Measurements from ENCODE around the gene ZNF319. TPM values are rescaled to one million over a fixed set of nuclear protein-coding genes. Genes with fewer than 3 reads are reported as not detected.

The ZNF319 gene
- total and polyA plus RNA-seq, 8 donors = 1.4 to 11.0 (median 2.7) TPM; not detected in 1

- DNase-seq = no peak
- 91 to 100% (median 92%) methylated on average over 3 to 18 of the region's 18 CpGs for WGBS, 5 donors
- Histone ChIP-seq H3K9me3 (no peaks in the 10 kb centered on the region), H3K4me3 (no peak overlapping the region), H3K27me3 (no peaks in the 10 kb centered on the region), H3K4me1 (peaks cover 0 to 17% (median 6%) of the 10 kb centered on the region in 4 donors), H3K27ac (no peak overlapping the region), H3K36me3 (peaks cover 43 to 90% (median 85%) of the 10 kb centered on the region in 4 donors)
- no peak for TF ChIP-seq EP300 (IDR thresholded peaks at IDR 0.05)
- no peak for TF ChIP-seq POLR2AphosphoS5 (IDR thresholded peaks at IDR 0.05)
- TF ChIP-seq POLR2A (IDR thresholded peaks at IDR 0.05) = no peak
- TF ChIP-seq, protein P1, sequence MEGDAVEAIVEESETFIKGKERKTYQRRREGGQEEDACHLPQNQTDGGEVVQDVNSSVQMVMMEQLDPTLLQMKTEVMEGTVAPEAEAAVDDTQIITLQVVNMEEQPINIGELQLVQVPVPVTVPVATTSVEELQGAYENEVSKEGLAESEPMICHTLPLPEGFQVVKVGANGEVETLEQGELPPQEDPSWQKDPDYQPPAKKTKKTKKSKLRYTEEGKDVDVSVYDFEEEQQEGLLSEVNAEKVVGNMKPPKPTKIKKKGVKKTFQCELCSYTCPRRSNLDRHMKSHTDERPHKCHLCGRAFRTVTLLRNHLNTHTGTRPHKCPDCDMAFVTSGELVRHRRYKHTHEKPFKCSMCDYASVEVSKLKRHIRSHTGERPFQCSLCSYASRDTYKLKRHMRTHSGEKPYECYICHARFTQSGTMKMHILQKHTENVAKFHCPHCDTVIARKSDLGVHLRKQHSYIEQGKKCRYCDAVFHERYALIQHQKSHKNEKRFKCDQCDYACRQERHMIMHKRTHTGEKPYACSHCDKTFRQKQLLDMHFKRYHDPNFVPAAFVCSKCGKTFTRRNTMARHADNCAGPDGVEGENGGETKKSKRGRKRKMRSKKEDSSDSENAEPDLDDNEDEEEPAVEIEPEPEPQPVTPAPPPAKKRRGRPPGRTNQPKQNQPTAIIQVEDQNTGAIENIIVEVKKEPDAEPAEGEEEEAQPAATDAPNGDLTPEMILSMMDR (IDR thresholded peaks at IDR 0.05) = no peak
- intact Hi-C loops (cut with DNase I; ENCODE audit: low total_unique reads) = no loop called here
Observed at GRCh38 chr16:58041628-58041955, 41.1 kb upstream of the ZNF319 start.

DNA sequence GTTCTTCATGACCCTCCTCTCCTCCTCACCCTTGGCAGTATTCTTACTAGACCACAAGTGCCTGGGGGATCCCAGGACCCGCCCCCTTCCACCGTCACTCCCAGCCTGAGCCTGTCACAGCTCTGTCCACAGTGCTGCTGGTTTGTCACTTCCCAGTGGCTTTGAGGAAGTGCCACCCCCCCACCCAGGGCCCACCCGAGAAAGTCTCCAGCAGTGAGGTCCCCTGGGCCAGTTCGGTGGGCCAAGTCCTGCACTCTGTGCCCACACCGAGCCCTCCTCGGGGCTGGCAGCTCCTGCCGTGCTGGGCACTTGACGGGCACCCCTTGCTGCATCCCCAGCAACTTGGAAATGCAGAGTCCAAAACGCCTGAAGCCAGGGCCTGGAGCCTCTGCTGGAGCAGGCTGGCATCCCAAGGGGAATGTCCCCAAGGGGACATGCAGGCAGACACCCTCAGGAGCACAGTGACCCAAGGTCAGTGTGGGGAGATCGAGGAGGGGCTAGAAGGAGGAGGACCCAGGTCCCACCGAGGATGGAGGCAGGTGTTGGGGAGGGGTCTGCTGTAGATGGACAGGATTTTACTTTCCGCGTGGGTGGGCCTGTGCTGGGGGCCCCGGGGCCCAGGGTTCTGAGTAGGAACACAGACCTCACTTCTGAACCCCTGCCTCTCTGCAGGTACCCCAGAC is 40.6 kb upstream of the ZNF319 start:
- H3K9me3 ChIP-seq = no peaks in the 10 kb centered on the region
- no peak for DNase-seq

DNA sequence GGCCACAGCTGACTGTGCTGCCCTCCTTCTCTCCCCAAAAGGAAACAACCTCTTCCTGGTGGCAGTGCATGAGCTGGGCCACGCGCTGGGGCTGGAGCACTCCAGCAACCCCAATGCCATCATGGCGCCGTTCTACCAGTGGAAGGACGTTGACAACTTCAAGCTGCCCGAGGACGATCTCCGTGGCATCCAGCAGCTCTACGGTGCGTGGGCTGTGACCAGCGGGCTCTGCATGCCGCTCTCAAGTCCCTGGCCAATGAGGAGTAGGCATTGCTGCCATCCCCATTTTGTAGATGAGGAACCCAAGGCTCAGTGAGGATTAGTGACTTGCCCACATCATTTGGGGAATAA is 40.0 kb upstream of the ZNF319 start:
- 96 to 97% (median 96%) methylated on average over 6 to 12 of the region's 12 CpGs for WGBS, 5 donors
- Histone ChIP-seq H3K4me3 (no peak overlapping the region), H3K36me3 (peaks cover 43 to 85% (median 82%) of the 10 kb centered on the region in 4 donors), H3K4me1 (peaks cover 0 to 16% (median 10%) of the 10 kb centered on the region in 4 donors), H3K27me3 (no peaks in the 10 kb centered on the region), H3K27ac (no peak overlapping the region), H3K9me3 (no peaks in the 10 kb centered on the region)
- intact Hi-C loops (cut with DNase I; ENCODE audit: low total_unique reads) = no loop called here
- no peak for DNase-seq
- TF ChIP-seq EP300 (IDR thresholded peaks at IDR 0.05) = no peak
- TF ChIP-seq, protein P1 (IDR thresholded peaks at IDR 0.05) = no peak

More for the DNA sequence above, 40.6 kb upstream of the ZNF319 start:
- TF ChIP-seq POLR2A (IDR thresholded peaks at IDR 0.05) = no peak
- TF ChIP-seq POLR2AphosphoS5 (IDR thresholded peaks at IDR 0.05) = no peak
- WGBS, 5 donors = 81 to 88% (median 85%) methylated on average over 11 to 14 of the region's 14 CpGs
- Histone ChIP-seq H3K27ac (no peak overlapping the region), H3K4me3 (no peak overlapping the region), H3K4me1 (peaks cover 0 to 16% (median 6%) of the 10 kb centered on the region in 4 donors), H3K27me3 (no peaks in the 10 kb centered on the region), H3K36me3 (peaks cover 43 to 90% (median 85%) of the 10 kb centered on the region in 4 donors)
- intact Hi-C loops (cut with DNase I; ENCODE audit: low total_unique reads) = no loop called here

DNA sequence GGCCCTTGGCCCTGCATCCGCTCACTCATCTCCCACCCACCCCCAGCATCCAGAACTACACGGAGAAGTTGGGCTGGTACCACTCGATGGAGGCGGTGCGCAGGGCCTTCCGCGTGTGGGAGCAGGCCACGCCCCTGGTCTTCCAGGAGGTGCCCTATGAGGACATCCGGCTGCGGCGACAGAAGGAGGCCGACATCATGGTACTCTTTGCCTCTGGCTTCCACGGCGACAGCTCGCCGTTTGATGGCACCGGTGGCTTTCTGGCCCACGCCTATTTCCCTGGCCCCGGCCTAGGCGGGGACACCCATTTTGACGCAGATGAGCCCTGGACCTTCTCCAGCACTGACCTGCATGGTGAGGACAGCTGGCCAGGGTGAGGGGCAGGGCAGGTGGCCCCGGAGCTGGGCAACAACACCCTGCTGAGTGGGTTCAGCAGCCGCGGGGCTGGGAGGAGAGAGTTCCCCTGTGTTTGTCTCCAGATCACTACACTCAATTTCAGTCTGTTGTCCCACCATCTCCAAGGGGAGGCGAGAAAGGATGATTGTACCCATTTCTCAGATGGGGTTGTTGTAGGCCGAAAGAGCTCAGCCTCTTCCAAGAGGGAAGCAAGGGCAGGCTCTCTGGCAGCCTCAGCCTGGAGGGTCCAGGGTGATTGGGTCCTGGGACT is 39.5 kb upstream of the ZNF319 start:
- H3K4me3 ChIP-seq = no peak overlapping the region
- H3K36me3 ChIP-seq = peaks cover 42 to 80% (median 77%) of the 10 kb centered on the region in 4 donors
- TF ChIP-seq, protein P1 (IDR thresholded peaks at IDR 0.05) = no peak
- TF ChIP-seq EP300 (IDR thresholded peaks at IDR 0.05) = no peak
- no peak for TF ChIP-seq POLR2A (IDR thresholded peaks at IDR 0.05)
- TF ChIP-seq POLR2AphosphoS5 (IDR thresholded peaks at IDR 0.05) = no peak
- DNase-seq = no peak
- WGBS, 5 donors = 89 to 93% (median 91%) methylated on average over 12 to 26 of the region's 26 CpGs
- no peak overlapping the region for H3K27ac ChIP-seq
- no peaks in the 10 kb centered on the region for H3K9me3 ChIP-seq
- H3K4me1 ChIP-seq = peaks cover 0 to 16% (median 14%) of the 10 kb centered on the region in 4 donors
- H3K27me3 ChIP-seq = no peaks in the 10 kb centered on the region
- intact Hi-C loops (cut with DNase I; ENCODE audit: low total_unique reads) = no loop called here

DNA sequence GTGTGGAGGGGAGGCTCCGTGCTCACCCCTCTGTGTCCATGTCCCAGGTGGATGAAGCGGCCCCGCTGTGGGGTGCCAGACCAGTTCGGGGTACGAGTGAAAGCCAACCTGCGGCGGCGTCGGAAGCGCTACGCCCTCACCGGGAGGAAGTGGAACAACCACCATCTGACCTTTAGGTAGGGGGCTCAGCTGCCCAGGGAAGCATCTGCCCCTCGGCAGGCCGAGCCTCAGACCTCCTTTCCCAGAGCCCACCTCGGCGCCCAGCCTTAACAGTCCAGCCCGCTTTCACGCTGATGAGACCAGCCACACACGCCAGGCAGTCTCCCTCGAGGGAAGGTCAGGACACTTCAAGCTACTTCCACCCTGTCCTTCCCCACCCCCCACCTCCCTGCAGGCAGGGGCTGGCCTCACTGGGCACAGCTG is 37.8 kb upstream of the ZNF319 start:
- no peaks in the 10 kb centered on the region for H3K9me3 ChIP-seq
- 88 to 93% (median 92%) methylated on average over 19 to 20 of the region's 20 CpGs for WGBS, 5 donors
- no peaks in the 10 kb centered on the region for H3K27me3 ChIP-seq
- TF ChIP-seq POLR2AphosphoS5 (IDR thresholded peaks at IDR 0.05) = no peak
- TF ChIP-seq, protein P1 (IDR thresholded peaks at IDR 0.05) = no peak
- no peak for TF ChIP-seq EP300 (IDR thresholded peaks at IDR 0.05)
- no peak for TF ChIP-seq POLR2A (IDR thresholded peaks at IDR 0.05)
- H3K27ac ChIP-seq = no peak overlapping the region
- intact Hi-C loops (cut with DNase I; ENCODE audit: low total_unique reads) = no loop called here
- H3K4me3 ChIP-seq = no peak overlapping the region
- no peak for DNase-seq
- H3K4me1 ChIP-seq = peaks cover 7 to 33% (median 31%) of the 10 kb centered on the region in 4 donors
- peaks cover 33 to 63% (median 60%) of the 10 kb centered on the region in 4 donors for H3K36me3 ChIP-seq

All from stomach (tissue), 9 donors.